ENCODE results near the gene KIAA1958. TPM values are rescaled to one million over a fixed set of nuclear protein-coding genes. Genes with fewer than 3 reads are reported as not detected.

KIAA1958 gene
- total and polyA plus RNA-seq, 2 of the 8 experiments (the other 6 are each of a cell fraction or from before 2014, with no cell fraction given) = 11.4 to 43.8 TPM

- Histone ChIP-seq H2BK5ac (ENCODE audit: low read depth, low read length) (no peak overlapping the region), H4K91ac (replicated peaks; ENCODE audit: insufficient read length, low read length) (no peak overlapping the region), H3K4me2 (ENCODE audit: insufficient read depth in 1 of 2, low read depth in 2 of 2, low read length in 2 of 2) (peak overlapping the region; percentile 43 to 85), H4K5ac (ENCODE audit: insufficient read length, low read depth, low read length) (no peak overlapping the region), H2BK15ac (ENCODE audit: low read length) (no peak overlapping the region), H3K9me3 (ENCODE audit: insufficient read depth in 2 of 2, low read depth in 1 of 2, low read length in 1 of 2) (peaks cover 2 to 7% of the 10 kb centered on the region in 2 experiments; a peak in 1 of 4 replicates), H3K4me1 (replicated peaks in 1 of 4; ENCODE audit: control insufficient read depth in 3 of 4, insufficient read depth in 4 of 4, low read length in 3 of 4) (peaks cover 0 to 11% (median 5%) of the 10 kb centered on the region in 4 experiments; a peak in 3 of 7 replicates), H3K9ac (replicated peaks in 1 of 4; ENCODE audit: extremely low read depth in 1 of 4, low read depth in 3 of 4, low read length in 3 of 4) (no peak overlapping the region), H3K36me3 (ENCODE audit: control insufficient read depth in 2 of 4, insufficient read depth in 4 of 4, low read length in 3 of 4) (peaks cover 2 to 19% (median 8%) of the 10 kb centered on the region in 4 experiments; a peak in 4 of 8 replicates), H3K79me1 (ENCODE audit: low read depth, low read length) (peaks cover 3% of the 10 kb centered on the region; the same call in 1 of the 2 replicates), H3K79me2 (ENCODE audit: control insufficient read depth in 1 of 2, insufficient read depth in 2 of 2, low read length in 2 of 2) (peaks cover 5 to 69% of the 10 kb centered on the region in 2 experiments), H3K23ac (ENCODE audit: insufficient read length) (no peak overlapping the region), H2AFZ (ENCODE audit: low read length) (no peak overlapping the region), H2AK5ac (ENCODE audit: low read depth, low read length) (no peak overlapping the region), H3K27ac (ENCODE audit: low read depth, low read length) (no peak overlapping the region), H3K56ac (replicated peaks; ENCODE audit: insufficient read length, low read depth, low read length) (no peak overlapping the region), H3K23me2 (ENCODE audit: low read depth, low read length) (peaks cover 10% of the 10 kb centered on the region), H3K4ac (replicated peaks; ENCODE audit: insufficient read length, low read depth, low read length) (no peak overlapping the region), H4K8ac (ENCODE audit: extremely low read depth, insufficient read depth, low read length) (no peak overlapping the region), H3K14ac (ENCODE audit: insufficient read length) (no peak overlapping the region), H3K27me3 (replicated peaks in 1 of 4; ENCODE audit: control insufficient read depth in 3 of 4, extremely low read depth in 1 of 4, insufficient read depth in 3 of 4, low read length in 3 of 4) (no peaks in the 10 kb centered on the region), H2BK20ac (ENCODE audit: low read length) (no peak overlapping the region), H3K4me3 (ENCODE audit: extremely low read depth in 1 of 4, insufficient read depth in 2 of 4, low read depth in 3 of 4, low read length in 4 of 4) (peak overlapping the region in 1 of 4 experiments; percentile 97; a peak in 2 of 8 replicates), H2BK12ac (ENCODE audit: low read depth, low read length) (no peak overlapping the region), H4K20me1 (replicated peaks in 1 of 2; ENCODE audit: control insufficient read depth in 1 of 2, insufficient read depth in 2 of 2, low read length in 2 of 2) (peaks cover 6 to 10% of the 10 kb centered on the region in 2 experiments), H2BK120ac (replicated peaks; ENCODE audit: low read depth, low read length) (no peak overlapping the region), H3K18ac (ENCODE audit: extremely low read depth, low read length) (no peak overlapping the region)
- CTCF ChIA-PET (ENCODE audit: partially characterized antibody) = interaction anchor here (0.7 to 1.2 kb wide), 3 partner anchors 222 to 402 kb away, joined by 3 to 5 read pairs (median 4); no protein-coding TSS in a partner anchor
- DNase-seq (ENCODE audit: low read depth in 1 of 2, low spot score in 2 of 2) = no peak
- POLR2A ChIA-PET (ENCODE audit: partially characterized antibody) = interaction anchor here (0.7 kb wide), 1 partner anchor 27 kb away, joined by 3 read pairs; no protein-coding TSS in a partner anchor
- no peak for FAIRE-seq
- 49% methylated on average over 5 of the region's 5 CpGs; no CpG with 5 or more reads in 1 of the 2 experiments for WGBS, 2 experiments (ENCODE audit: extremely low coverage in 1 of 2, insufficient coverage in 1 of 2, insufficient read length in 1 of 2, insufficient replicate concordance in 2 of 2, low coverage in 1 of 2, low lambda C conversion rate in 2 of 2, missing lambda C conversion rate in 1 of 2)
- TF ChIP-seq NRF1 (IDR thresholded peaks at IDR 0.05; ENCODE audit: low read depth, low read length) = no peak
- TF ChIP-seq PHF8 (conservative IDR thresholded peaks at IDR 0.05; ENCODE audit: low read depth, low read length) = no peak
- TF ChIP-seq CHD2 (IDR thresholded peaks at IDR 0.05; ENCODE audit: low read length) = no peak
- no peak for TF ChIP-seq SIN3A (conservative IDR thresholded peaks at IDR 0.05 in 1 of 2, IDR thresholded peaks at IDR 0.05 in 1 of 2; ENCODE audit: low read depth in 1 of 2, low read length in 2 of 2)
- no peak for TF ChIP-seq SUZ12 (IDR thresholded peaks at IDR 0.05; ENCODE audit: low read length)
- no peak for TF ChIP-seq CREB1 (IDR thresholded peaks at IDR 0.05)
- no peak for TF ChIP-seq KDM4A (IDR thresholded peaks at IDR 0.05; ENCODE audit: low read depth, low read length, severe bottlenecking)
- TF ChIP-seq POU5F1 (IDR thresholded peaks at IDR 0.05; ENCODE audit: low read depth, low read length) = no peak
- no peak for TF ChIP-seq ASH2L (IDR thresholded peaks at IDR 0.05; ENCODE audit: low read length)
- no peak for TF ChIP-seq ATF3 (IDR thresholded peaks at IDR 0.05; ENCODE audit: insufficient read depth, low read depth, low read length)
- TF ChIP-seq BACH1 (IDR thresholded peaks at IDR 0.05; ENCODE audit: low read length) = no peak
- no peak for TF ChIP-seq RFX5 (IDR thresholded peaks at IDR 0.05; ENCODE audit: borderline replicate concordance, low read depth, low read length)
- no peak for TF ChIP-seq RBBP5 (IDR thresholded peaks at IDR 0.05; ENCODE audit: borderline replicate concordance, low read depth, low read length)
- TF ChIP-seq POLR2A (IDR thresholded peaks at IDR 0.05; ENCODE audit: control extremely low read depth in 1 of 2, low read depth in 2 of 2, low read length in 2 of 2) = no peak
Observed at GRCh38 chr9:112489039-112489546, 2.5 kb downstream of the KIAA1958 start.

Data from H1 (cell line).